GM13976 (cell line): ENCODE measurements around the gene CNTN6.

Experiments
- DNase-seq: peaks from one replicate; pipeline ENCODE4 v3.0.0; 2012; ENCODE audit warnings: low spot score
- CTCF ChIP-seq: IDR thresholded peaks from 2 replicates; pipeline ENCODE4 v1.5.1; 2012; ENCODE audit warnings: borderline replicate concordance, mild to moderate bottlenecking; ENCODE audit not compliant: insufficient read depth; ENCODE audit errors: extremely low read depth, missing control alignments, control extremely low read depth
- in situ Hi-C: fragments of 300-500 bp; cut with MboI; formaldehyde crosslinking; loops from one replicate; pipeline ENCODE4 v1.12.0; 2022; ENCODE audit warnings: low sequenced_read_pairs, mixed read lengths, inconsistent platforms; ENCODE audit not compliant: unreplicated experiment

Gene CNTN6

GRCh38 chr3:1103525-1103924 is 10.7 kb downstream of the CNTN6 start:
- TF ChIP-seq CTCF = no peak
- DNase-seq = no peak
- in situ Hi-C loops = no loop called here

- DNase-seq = no peak
- TF ChIP-seq CTCF = no peak
- in situ Hi-C loops = no loop called here
Observed at GRCh38 chr3:1117843-1118473, 25.1 kb downstream of the CNTN6 start.

GRCh38 chr3:1131166-1131565 is 38.3 kb downstream of the CNTN6 start:
- TF ChIP-seq CTCF = no peak
- in situ Hi-C loops = no loop called here

GRCh38 chr3:1135194-1135593 is 42.4 kb downstream of the CNTN6 start:
- no peak for TF ChIP-seq CTCF
- no peak for DNase-seq
- in situ Hi-C loops = no loop called here

More at GRCh38 chr3:1131166-1131565, 38.3 kb downstream of the CNTN6 start:
- DNase-seq = no peak

GRCh38 chr3:1138036-1138435 is 45.2 kb downstream of the CNTN6 start:
- no peak for DNase-seq
- in situ Hi-C loops = no loop called here
- TF ChIP-seq CTCF = no peak

GRCh38 chr3:1139071-1139470 is 46.2 kb downstream of the CNTN6 start:
- DNase-seq = no peak
- in situ Hi-C loops = no loop called here
- TF ChIP-seq CTCF = no peak

- in situ Hi-C loops = no loop called here
- DNase-seq = no peak
- TF ChIP-seq CTCF = no peak
Observed at GRCh38 chr3:1147326-1147725, 54.5 kb downstream of the CNTN6 start.
